ENCODE measurements around the gene TPO.
"Not testable (repeated sequence)": the region's sequence is repeated elsewhere in the genome, so short reads cannot be mapped to it uniquely, and the experiment has no call there.

TPO gene

GRCh38 chr2:1504311-1504750, 91.1 kb downstream of the TPO start:
- DNase-seq = no peak

GRCh38 chr2:1505031-1505441, 91.8 kb downstream of the TPO start:
- no peak for DNase-seq

GRCh38 chr2:1509271-1510065, 96.2 kb downstream of the TPO start:
- no peak for DNase-seq

- no peak for DNase-seq
Observed at GRCh38 chr2:1510176-1510575, 96.9 kb downstream of the TPO start.

- no peak for DNase-seq
Observed at GRCh38 chr2:1511455-1511854, 98.2 kb downstream of the TPO start.

- DNase-seq = no peak
Observed at GRCh38 chr2:1512321-1513289, 99.3 kb downstream of the TPO start.

- DNase-seq = no peak
Observed at GRCh38 chr2:1514391-1515072, 101.3 kb downstream of the TPO start.

- DNase-seq = no peak
Observed at GRCh38 chr2:1515073-1515430, 101.8 kb downstream of the TPO start.

GRCh38 chr2:1515986-1516797, 102.9 kb downstream of the TPO start:
- no peak for DNase-seq

- DNase-seq = no peak
Observed at GRCh38 chr2:1516798-1517060, 103.5 kb downstream of the TPO start.

GRCh38 chr2:1517291-1517690, 104.0 kb downstream of the TPO start:
- not testable (repeated sequence) for DNase-seq

GRCh38 chr2:1517786-1518185, 104.5 kb downstream of the TPO start:
- DNase-seq = no peak

GRCh38 chr2:1518331-1518803, 105.1 kb downstream of the TPO start:
- DNase-seq = no peak

- DNase-seq = no peak
Observed at GRCh38 chr2:1518867-1519530, 105.7 kb downstream of the TPO start.

- DNase-seq = no peak
Observed at GRCh38 chr2:1521191-1521877, 108.1 kb downstream of the TPO start.

- no peak for DNase-seq
Observed at GRCh38 chr2:1521878-1522830, 108.9 kb downstream of the TPO start.

GRCh38 chr2:1527153-1527992, 114.1 kb downstream of the TPO start:
- DNase-seq = no peak

- DNase-seq = no peak
Observed at GRCh38 chr2:1528273-1529064, 115.2 kb downstream of the TPO start.

Data from stimulated activated CD4-positive, alpha-beta T cell treated with anti-CD3 and anti-CD28 coated beads, Interleukin-15, amount 100 ng/mL, for 24 hours (primary cell).